ENCODE measurements around the gene TAGLN2. TPM values are rescaled to one million over a fixed set of nuclear protein-coding genes. Genes with fewer than 3 reads are reported as not detected.
A peak's percentile ranks its signal among the peaks of the same experiment; 100 is the strongest.

TAGLN2 gene
- total and polyA plus RNA-seq, 2 experiments from 2014 or later: 122 to 292 TPM

DNA sequence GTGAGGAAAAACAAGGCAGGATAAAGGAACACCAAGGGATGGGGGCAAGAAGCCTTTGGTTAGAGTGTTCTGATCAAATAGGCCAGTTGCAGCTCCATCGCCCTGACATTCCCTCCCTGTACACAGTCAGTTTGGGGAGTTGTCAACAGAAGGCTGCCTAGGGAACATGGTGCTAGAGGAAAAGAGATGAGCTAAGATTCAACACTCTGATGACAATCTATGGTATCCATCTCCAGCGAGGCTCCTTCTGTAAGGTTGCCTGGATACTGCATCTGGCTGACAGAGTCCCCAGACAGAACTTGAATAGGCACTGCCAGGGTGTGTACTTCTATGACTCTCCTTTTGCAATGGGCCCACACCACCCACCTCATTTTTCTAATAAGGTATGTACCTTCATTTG, 40.0 kb upstream of the TAGLN2 start:
- Histone ChIP-seq H3K4me1 (ENCODE audit: insufficient read depth) (peaks cover 11% of the 10 kb centered on the region), H3K9me3 (ENCODE audit: low read depth) (no peaks in the 10 kb centered on the region), H3K27ac (no peak overlapping the region), H2AFZ (no peak overlapping the region), H3K4me3 (no peak overlapping the region), H3K79me2 (no peaks in the 10 kb centered on the region), H3K4me2 (no peak overlapping the region), H3K27me3 (no peaks in the 10 kb centered on the region), H3K36me3 (replicated peaks; ENCODE audit: insufficient read depth, low read depth) (no peaks in the 10 kb centered on the region), H4K20me1 (ENCODE audit: insufficient read depth, poor library complexity, severe bottlenecking) (no peaks in the 10 kb centered on the region), H3K9me2 (replicated peaks; ENCODE audit: insufficient read depth) (no peaks in the 10 kb centered on the region)
- WGBS (ENCODE audit: low lambda C conversion rate, missing lambda C conversion rate): 93% methylated on average over 2 of the region's 2 CpGs
- DNase-seq (ENCODE audit: low spot score): no peak
- TF ChIP-seq EZH2 (IDR thresholded peaks at IDR 0.05; ENCODE audit: borderline replicate concordance) (no peak), EZH2phosphoT487 (IDR thresholded peaks at IDR 0.05; ENCODE audit: low read depth, severe bottlenecking, unreplicated experiment) (no peak)
- TF ChIP-seq, protein P1, sequence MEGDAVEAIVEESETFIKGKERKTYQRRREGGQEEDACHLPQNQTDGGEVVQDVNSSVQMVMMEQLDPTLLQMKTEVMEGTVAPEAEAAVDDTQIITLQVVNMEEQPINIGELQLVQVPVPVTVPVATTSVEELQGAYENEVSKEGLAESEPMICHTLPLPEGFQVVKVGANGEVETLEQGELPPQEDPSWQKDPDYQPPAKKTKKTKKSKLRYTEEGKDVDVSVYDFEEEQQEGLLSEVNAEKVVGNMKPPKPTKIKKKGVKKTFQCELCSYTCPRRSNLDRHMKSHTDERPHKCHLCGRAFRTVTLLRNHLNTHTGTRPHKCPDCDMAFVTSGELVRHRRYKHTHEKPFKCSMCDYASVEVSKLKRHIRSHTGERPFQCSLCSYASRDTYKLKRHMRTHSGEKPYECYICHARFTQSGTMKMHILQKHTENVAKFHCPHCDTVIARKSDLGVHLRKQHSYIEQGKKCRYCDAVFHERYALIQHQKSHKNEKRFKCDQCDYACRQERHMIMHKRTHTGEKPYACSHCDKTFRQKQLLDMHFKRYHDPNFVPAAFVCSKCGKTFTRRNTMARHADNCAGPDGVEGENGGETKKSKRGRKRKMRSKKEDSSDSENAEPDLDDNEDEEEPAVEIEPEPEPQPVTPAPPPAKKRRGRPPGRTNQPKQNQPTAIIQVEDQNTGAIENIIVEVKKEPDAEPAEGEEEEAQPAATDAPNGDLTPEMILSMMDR (IDR thresholded peaks at IDR 0.05; ENCODE audit: poor library complexity): no peak

DNA sequence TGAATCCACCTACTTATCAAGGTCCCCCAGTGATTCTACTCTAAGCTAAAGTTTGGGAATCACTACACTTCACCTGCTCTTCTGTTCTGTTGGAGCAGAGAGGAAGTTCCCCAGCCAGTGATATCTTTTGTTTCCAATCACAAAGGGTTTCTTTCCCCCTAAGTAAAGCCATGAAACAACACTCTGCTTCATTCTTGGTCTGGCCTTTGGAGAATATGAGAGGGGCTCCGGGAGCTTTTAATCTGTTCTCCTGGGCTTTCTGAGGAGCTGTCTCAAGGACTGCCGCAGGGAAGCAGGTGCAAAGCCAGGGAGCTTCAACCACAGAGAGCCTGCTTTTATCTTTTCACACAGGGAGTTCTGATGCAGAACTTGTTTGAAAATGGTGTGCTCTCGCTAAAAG, 38.8 kb upstream of the TAGLN2 start:
- WGBS (ENCODE audit: low lambda C conversion rate, missing lambda C conversion rate): 63% methylated on average over 3 of the region's 3 CpGs

DNA sequence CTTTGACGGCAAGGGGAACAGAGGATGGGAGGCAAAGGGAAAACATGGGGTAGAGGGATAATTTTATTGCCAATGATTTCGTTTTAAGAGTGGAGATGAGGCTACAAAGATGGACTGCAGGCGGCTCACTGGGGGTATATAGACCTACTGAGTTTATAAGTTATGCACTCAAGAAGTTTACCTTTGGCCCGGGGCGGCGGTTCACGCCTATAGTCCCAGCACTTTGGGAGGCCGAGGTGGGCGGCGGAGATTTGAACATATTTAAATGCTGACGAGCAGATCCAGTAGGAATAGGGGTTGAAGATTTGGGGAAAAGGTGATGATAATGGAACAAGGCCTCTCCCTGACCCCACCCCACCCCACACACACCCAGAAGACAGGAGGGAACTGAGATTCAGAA, 36.9 kb upstream of the TAGLN2 start:
- DNase-seq (ENCODE audit: low spot score): no peak
- H3K27ac ChIP-seq: no peak overlapping the region
- TF ChIP-seq EZH2 (IDR thresholded peaks at IDR 0.05; ENCODE audit: borderline replicate concordance) (no peak), EZH2phosphoT487 (IDR thresholded peaks at IDR 0.05; ENCODE audit: low read depth, severe bottlenecking, unreplicated experiment) (no peak)
- WGBS (ENCODE audit: low lambda C conversion rate, missing lambda C conversion rate): 94% methylated on average over 11 of the region's 11 CpGs
- no peaks in the 10 kb centered on the region for H4K20me1 ChIP-seq (ENCODE audit: insufficient read depth, poor library complexity, severe bottlenecking)
- no peak overlapping the region for H2AFZ ChIP-seq
- peak overlapping the region; percentile 46 for H3K4me2 ChIP-seq
- no peak overlapping the region for H3K4me3 ChIP-seq
- H3K79me2 ChIP-seq: no peaks in the 10 kb centered on the region
- H3K4me1 ChIP-seq (ENCODE audit: insufficient read depth): peaks cover 4% of the 10 kb centered on the region
- no peaks in the 10 kb centered on the region for H3K36me3 ChIP-seq (replicated peaks; ENCODE audit: insufficient read depth, low read depth)
- H3K9me2 ChIP-seq (replicated peaks; ENCODE audit: insufficient read depth): no peaks in the 10 kb centered on the region
- H3K9me3 ChIP-seq (ENCODE audit: low read depth): no peaks in the 10 kb centered on the region
- no peaks in the 10 kb centered on the region for H3K27me3 ChIP-seq

More for the DNA sequence above, 38.8 kb upstream of the TAGLN2 start:
- Histone ChIP-seq H3K79me2 (no peaks in the 10 kb centered on the region), H3K9me3 (ENCODE audit: low read depth) (no peaks in the 10 kb centered on the region), H4K20me1 (ENCODE audit: insufficient read depth, poor library complexity, severe bottlenecking) (no peaks in the 10 kb centered on the region), H3K9me2 (replicated peaks; ENCODE audit: insufficient read depth) (no peaks in the 10 kb centered on the region), H3K4me1 (ENCODE audit: insufficient read depth) (no peaks in the 10 kb centered on the region), H2AFZ (no peak overlapping the region), H3K4me3 (no peak overlapping the region), H3K36me3 (replicated peaks; ENCODE audit: insufficient read depth, low read depth) (no peaks in the 10 kb centered on the region), H3K4me2 (no peak overlapping the region), H3K27me3 (no peaks in the 10 kb centered on the region), H3K27ac (no peak overlapping the region)
- DNase-seq (ENCODE audit: low spot score): no peak
- TF ChIP-seq, protein P1 (IDR thresholded peaks at IDR 0.05; ENCODE audit: poor library complexity): no peak
- no peak for TF ChIP-seq EZH2 (IDR thresholded peaks at IDR 0.05; ENCODE audit: borderline replicate concordance)
- no peak for TF ChIP-seq EZH2phosphoT487 (IDR thresholded peaks at IDR 0.05; ENCODE audit: low read depth, severe bottlenecking, unreplicated experiment)

DNA sequence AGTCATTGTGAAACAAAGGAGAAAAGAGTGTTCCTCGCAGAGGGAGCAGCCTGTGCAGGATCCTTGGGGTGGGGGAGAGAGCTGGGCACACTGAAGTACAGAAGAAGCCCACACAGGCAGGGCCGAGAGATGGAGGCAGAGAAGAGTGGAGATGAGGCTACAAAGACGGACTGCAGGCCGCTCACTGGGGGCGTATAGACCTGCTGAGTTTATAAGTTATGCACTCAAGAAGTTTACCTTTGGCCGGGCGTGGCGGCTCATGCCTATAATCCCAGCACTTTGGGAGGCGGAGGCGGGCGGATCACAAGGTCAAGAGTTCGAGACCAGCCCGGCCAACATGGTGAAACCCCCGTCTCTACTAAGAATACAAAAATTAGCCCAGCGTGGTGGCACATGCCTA, 36.3 kb upstream of the TAGLN2 start:
- no peak for DNase-seq (ENCODE audit: low spot score)
- WGBS (ENCODE audit: low lambda C conversion rate, missing lambda C conversion rate): 95% methylated on average over 15 of the region's 15 CpGs
- no peaks in the 10 kb centered on the region for H4K20me1 ChIP-seq (ENCODE audit: insufficient read depth, poor library complexity, severe bottlenecking)
- no peaks in the 10 kb centered on the region for H3K9me3 ChIP-seq (ENCODE audit: low read depth)
- no peaks in the 10 kb centered on the region for H3K27me3 ChIP-seq
- H3K36me3 ChIP-seq (replicated peaks; ENCODE audit: insufficient read depth, low read depth): no peaks in the 10 kb centered on the region
- no peak overlapping the region for H2AFZ ChIP-seq
- H3K27ac ChIP-seq: peak overlapping the region; percentile 10
- no peak overlapping the region for H3K4me3 ChIP-seq
- no peaks in the 10 kb centered on the region for H3K9me2 ChIP-seq (replicated peaks; ENCODE audit: insufficient read depth)
- no peaks in the 10 kb centered on the region for H3K79me2 ChIP-seq
- TF ChIP-seq EZH2 (IDR thresholded peaks at IDR 0.05; ENCODE audit: borderline replicate concordance): no peak
- no peak for TF ChIP-seq EZH2phosphoT487 (IDR thresholded peaks at IDR 0.05; ENCODE audit: low read depth, severe bottlenecking, unreplicated experiment)
- TF ChIP-seq, protein P1 (IDR thresholded peaks at IDR 0.05; ENCODE audit: poor library complexity): no peak
- H3K4me2 ChIP-seq: peak overlapping the region; percentile 46
- peaks cover 4% of the 10 kb centered on the region for H3K4me1 ChIP-seq (ENCODE audit: insufficient read depth)

Data from hepatocyte (in vitro differentiated cells).